Astrocyte of the hippocampus (primary cell): ENCODE results near the gene TBCA.
A peak's percentile ranks its signal among the peaks of the same experiment; 100 is the strongest.

Experiments used
- DNase-seq: peaks from one replicate; pipeline ENCODE4 v3.0.0; 2011; ENCODE audit warnings: low read depth, low spot score

Gene TBCA

DNA sequence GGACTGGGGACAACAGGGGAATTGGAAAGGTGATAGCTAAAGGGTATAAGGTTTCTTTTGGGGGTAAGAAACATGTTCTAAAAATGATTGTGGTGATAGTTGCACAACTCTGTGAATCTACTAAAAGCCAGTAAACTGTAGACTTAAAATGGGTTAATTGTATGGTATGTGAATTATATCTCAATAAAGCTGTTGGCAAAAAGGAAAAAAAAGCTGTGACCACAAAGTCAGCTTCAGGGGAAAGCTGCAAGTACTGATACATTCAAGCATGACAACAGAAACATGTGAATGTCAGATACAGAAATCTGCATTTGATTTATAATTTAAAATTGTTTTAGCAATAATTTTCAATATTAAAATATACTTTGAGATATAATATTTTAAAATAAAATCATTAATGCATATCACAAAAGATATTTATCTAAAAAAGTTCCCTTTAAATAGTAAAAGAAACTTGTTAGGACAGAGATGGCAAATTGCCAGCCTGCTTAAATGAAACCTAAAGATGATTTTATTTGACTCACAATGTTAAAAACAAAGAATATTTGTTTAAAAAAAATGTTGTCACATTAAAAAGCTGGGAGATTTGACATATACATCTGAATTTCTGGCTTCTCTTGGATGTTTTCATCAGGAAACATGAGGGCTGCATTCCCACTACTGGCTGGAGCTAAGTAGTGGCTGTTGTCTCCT lies 66.0 kb downstream of the TBCA start:
- DNase-seq, result no peak

GRCh38 chr5:77709340-77709739 lies 66.8 kb downstream of the TBCA start:
- no peak for DNase-seq

GRCh38 chr5:77707791-77708190 lies 68.3 kb downstream of the TBCA start:
- peak; percentile 48 for DNase-seq

GRCh38 chr5:77699569-77699968 lies 76.6 kb downstream of the TBCA start:
- peak; percentile 5 for DNase-seq

- no peak for DNase-seq
These were observed 77.2 kb downstream of the TBCA start for GRCh38 chr5:77698920-77699319.

DNA sequence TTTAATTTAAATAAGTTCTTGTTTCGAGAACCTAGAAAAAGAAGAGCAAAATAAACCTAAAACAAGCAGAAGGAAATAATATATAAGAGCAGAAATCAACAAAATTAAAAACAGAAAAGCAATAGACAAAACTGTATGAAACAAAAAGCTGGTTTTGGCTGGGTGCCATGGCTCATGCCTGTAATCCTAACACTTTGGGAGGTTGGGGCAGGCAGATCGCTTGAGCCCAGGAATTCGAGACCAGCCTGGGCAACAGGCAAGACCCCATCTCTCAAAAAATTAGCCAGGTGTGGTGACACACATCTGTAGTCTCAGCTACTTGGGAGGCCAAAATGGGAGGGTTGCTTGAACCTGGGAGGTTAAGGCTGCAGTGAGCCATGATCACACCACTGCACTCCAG lies 78.4 kb downstream of the TBCA start:
- no peak for DNase-seq

GRCh38 chr5:77696120-77696519 lies 80.0 kb downstream of the TBCA start:
- no peak for DNase-seq

GRCh38 chr5:77693913-77694312 lies 82.2 kb downstream of the TBCA start:
- DNase-seq, result no peak

GRCh38 chr5:77683171-77683732 lies 92.9 kb downstream of the TBCA start:
- no peak for DNase-seq

DNA sequence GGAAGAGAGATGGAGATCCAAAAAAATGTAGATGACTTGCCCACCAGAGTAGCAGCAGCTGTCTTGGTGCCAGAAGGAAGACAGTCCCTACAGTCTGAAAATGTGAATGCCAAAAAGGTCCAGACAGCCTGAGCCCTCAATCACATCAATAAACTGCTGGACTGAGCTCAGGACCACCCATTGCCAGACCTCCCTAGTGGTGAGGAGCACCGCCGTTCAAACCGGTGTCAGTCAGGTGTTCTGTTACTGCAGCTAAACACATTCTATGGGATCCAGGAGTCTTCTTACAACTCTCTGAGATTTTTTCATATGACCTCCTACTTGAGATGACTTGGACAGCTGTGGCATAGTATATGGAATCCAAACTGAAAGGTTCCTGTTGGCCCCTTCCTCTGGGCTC lies 105.6 kb downstream of the TBCA start:
- no peak for DNase-seq

- DNase-seq, result no peak
These were observed 106.5 kb downstream of the TBCA start for GRCh38 chr5:77669677-77670076.

DNA sequence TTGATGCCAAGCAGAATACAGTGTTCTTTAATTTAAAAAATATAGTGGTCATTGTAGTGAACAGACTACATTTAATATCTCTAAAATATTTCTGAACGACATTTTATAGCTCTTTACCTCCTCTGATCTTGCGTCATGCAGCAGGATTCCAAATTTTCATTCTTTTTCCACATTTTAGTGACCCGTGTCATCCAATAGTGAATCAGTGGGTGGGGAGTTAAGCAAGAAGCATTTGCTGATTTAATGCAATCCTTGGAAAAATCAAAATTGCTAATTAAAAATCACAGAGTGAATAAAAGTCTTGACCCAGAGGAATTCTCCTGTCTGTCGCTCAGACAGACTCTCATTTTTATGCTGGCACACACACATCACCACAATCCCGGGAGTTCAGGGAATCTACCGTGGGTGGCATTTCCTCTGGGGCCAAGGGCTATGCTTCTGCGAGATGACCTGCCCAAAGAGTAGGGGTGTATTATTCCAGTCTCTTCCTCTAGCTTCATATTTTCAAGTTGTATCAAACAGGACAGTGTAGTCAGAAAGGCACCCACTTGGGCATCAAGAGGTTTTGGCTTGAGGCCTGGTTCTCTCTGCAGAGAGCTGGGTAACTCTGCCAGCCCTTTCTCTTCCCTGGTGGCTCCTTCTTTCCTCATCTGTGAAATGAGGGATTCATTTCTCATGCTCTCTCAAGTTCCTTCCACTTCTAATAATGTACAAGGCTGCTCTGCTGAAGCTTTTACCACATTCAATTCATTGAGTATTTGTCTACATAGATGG lies 112.9 kb downstream of the TBCA start:
- no peak for DNase-seq

DNA sequence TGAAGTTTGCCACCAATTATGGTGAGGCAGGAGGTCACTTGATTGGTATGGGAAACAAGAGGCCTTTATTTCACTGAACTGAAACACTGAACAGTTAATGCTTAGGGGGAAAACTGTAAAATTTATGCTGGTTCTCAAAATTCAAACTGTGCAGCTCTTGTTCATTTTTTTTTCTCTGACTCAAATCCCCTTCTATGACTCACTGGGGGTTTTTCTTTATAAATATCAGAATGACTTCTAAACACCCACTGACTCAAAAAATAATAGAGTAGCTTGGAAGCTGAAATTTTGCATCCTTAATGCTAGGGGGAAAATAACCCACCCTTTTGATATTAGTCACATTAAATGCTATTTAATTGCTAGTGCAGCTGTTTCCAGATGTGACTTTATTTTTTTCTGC lies 113.5 kb downstream of the TBCA start:
- no peak for DNase-seq

- DNase-seq, result no peak
These were observed 117.5 kb downstream of the TBCA start for GRCh38 chr5:77658662-77659061.

DNA sequence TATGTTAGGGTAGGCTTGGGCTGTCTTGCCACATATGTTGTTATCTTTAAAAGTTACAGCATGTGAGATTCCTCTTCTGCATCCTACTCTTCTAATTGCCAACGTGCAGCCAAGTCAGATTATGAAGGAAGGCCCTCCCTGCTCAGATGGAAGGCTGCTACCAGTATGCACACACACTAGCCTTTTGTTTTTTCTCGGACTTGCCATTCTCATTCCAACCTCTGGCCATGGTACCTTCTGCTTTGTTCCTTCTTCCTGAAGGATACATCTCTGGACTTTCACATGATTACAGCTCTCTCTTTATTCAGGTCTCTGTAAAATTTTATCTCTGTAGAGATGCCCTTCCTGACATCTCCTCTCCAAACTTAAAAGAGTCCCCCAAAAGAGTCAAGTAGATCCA lies 124.8 kb downstream of the TBCA start:
- DNase-seq, result no peak

- DNase-seq, result no peak
These were observed 125.5 kb downstream of the TBCA start for GRCh38 chr5:77650686-77651085.

DNA sequence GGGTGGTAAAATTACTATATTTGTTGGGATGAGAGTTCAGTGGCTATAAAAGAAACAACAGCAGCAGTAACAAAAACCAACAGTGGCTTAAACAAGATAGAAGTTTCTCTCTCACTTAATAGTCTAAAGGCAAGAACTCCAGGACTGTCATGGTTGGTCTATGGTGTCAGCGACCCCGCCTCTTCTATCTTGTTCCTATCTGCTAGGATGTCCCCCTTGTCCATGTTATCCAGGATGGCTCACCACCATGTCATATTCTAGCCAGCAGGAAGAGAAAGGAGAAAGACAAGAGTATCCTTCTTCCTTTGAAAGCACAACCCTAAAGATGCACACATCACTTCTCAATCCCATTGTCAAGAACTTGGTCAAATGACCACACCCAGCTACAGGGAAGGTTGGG lies 126.4 kb downstream of the TBCA start:
- no peak for DNase-seq

GRCh38 chr5:77645995-77646639 lies 130.0 kb downstream of the TBCA start:
- no peak for DNase-seq

DNA sequence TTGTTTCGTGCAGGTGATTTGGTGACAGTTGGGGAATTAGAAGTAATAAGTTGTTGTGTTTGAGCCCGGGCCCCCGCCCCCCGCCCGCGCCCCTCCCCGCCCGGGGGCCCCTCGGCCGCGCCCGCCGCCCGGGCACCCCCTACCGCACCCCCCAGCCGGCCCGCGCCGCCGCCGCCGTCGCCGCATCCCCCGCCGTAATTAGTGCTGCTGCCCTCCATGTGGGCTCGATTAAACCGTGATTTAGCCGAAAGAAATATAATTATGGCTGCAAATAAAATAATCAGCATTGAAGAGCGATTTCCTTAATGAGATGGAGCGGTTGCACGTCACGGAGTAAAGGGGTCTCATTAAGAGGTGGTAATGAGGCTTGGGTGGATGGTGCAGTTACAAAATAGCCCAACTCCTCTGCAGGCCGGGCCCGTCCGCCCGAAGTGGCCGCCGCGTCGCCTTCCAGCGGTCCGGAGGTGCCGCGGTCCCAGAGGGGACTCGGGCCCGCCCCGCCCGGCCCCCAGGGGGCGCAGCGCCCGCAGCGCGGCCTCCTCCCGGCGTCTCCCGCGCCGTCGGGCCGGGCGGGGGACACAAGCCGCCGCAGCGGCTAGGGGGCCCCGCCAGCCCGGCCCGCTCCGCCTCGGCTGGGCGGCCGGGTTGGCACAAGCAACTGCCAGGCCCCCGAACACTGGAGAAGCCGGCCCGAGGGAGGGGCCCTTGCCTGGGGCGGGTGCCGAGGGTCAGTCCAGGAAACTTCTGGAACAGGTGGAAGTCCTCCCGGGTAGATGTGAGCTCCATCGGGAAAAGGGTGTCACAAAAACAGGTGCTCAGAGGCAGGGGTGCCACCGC lies 130.8 kb downstream of the TBCA start:
- peak; percentile 66 for DNase-seq

DNA sequence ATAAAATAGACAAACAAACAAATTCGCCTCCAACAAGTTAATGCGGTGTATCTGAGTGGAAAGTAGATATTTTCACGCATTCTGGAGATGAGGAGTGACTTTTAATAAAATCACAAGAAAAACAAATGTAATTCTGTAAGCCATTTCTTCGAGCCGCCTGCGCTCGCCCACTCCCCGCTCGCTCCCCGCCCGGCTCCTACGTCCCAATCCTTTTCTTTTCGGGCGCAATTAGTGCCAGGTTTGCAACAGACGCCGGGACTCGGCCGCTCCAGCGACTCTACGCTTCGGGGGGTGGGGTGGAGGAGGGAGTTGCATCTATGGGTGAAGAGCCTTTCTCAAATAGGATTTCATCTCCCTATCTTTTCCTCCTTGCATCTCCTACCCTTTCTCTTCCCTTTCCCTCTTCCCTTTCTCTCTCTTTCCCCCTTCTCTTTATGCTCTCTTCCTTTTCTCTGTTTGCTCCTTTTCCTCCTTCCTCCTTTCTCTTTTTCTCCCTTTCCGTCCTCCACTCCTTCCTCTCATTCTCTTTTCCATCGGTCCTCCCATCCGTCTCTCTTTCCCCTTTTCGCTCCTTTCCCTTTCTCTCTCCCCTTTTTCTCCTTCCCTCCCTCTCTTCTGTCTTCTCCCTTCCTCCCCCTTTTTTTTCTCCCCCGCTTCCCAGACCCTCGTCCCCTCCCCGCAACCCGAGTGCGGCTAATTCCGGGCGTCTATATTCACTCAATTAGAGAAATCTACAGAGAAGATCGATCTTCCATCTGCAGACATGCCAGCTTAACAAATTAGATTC lies 131.6 kb downstream of the TBCA start:
- no peak for DNase-seq
